Glomerular visceral epithelial cell (primary cell): ENCODE measurements around the gene SRMS.

Experiments used
- DNase-seq: peaks from one replicate; pipeline ENCODE4 v3.0.0-alpha.2; 2016; ENCODE audit errors: extremely low spot score

The SRMS gene

GRCh38 chr20:63491635-63492230, 55.8 kb downstream of the SRMS start:
- DNase-seq: no peak

- DNase-seq: no peak
Observed at GRCh38 chr20:63491078-63491477, 56.5 kb downstream of the SRMS start.
